BE2C (cell line): ENCODE data around the gene VAV3.
A peak's percentile ranks its signal among the peaks of the same experiment; 100 is the strongest.

Experiments used
- DNase-seq: peaks from one replicate; pipeline ENCODE4 v3.0.0-alpha.2; 2020
- H3K27me3 ChIP-seq: fragments of 250-450 bp; sonication (Bioruptor Pico); 2 replicates; pipeline ENCODE4 v1.5.1; 2020; ENCODE audit warnings: mild to moderate bottlenecking
- H3K36me3 ChIP-seq: fragments of 250-450 bp; sonication (Bioruptor Pico); 2 replicates; pipeline ENCODE4 v1.5.1; 2020; ENCODE audit warnings: mild to moderate bottlenecking
- H3K4me1 ChIP-seq: fragments of 250-450 bp; sonication (Bioruptor Pico); 2 replicates; pipeline ENCODE4 v1.5.1; 2020
- H3K4me3 ChIP-seq: 2 replicates; pipeline ENCODE4 v1.5.1; 2011; ENCODE audit warnings: low read depth, low read length
- H3K9me3 ChIP-seq: fragments of 250-450 bp; sonication (Bioruptor Pico); 2 replicates; pipeline ENCODE4 v1.5.1; 2020
- TF ChIP-seq, protein P1 (sequence below): IDR thresholded peaks from 2 replicates; pipeline ENCODE4 v1.5.1; 2012; ENCODE audit warnings: mild to moderate bottlenecking, low read depth, low read length

The VAV3 gene

DNA sequence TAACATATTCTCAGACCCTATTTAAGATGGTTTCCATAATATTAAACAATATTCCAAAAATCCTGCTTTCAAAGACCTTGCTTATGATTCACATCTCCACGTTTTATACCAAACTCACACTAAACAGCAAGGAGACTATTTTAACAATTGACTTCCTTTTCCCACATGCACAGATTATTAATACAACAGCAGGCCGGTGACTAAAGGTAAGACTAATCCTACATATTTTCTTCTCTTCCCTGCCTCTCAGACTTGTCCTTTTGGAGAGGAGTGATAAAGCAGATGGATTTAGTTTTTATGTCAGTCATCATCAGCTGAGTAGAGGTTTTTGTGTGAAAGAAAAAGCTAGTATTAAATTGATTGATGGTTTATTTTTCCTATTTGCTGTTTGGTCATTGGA is 423.6 kb downstream of the VAV3 start:
- Histone ChIP-seq H3K36me3 (no peaks in the 10 kb centered on the region), H3K27me3 (no peaks in the 10 kb centered on the region), H3K4me3 (no peak overlapping the region), H3K4me1 (peaks cover 10% of the 10 kb centered on the region), H3K9me3 (no peaks in the 10 kb centered on the region)
- TF ChIP-seq, protein P1, sequence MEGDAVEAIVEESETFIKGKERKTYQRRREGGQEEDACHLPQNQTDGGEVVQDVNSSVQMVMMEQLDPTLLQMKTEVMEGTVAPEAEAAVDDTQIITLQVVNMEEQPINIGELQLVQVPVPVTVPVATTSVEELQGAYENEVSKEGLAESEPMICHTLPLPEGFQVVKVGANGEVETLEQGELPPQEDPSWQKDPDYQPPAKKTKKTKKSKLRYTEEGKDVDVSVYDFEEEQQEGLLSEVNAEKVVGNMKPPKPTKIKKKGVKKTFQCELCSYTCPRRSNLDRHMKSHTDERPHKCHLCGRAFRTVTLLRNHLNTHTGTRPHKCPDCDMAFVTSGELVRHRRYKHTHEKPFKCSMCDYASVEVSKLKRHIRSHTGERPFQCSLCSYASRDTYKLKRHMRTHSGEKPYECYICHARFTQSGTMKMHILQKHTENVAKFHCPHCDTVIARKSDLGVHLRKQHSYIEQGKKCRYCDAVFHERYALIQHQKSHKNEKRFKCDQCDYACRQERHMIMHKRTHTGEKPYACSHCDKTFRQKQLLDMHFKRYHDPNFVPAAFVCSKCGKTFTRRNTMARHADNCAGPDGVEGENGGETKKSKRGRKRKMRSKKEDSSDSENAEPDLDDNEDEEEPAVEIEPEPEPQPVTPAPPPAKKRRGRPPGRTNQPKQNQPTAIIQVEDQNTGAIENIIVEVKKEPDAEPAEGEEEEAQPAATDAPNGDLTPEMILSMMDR = no peak
- DNase-seq = no peak

DNA sequence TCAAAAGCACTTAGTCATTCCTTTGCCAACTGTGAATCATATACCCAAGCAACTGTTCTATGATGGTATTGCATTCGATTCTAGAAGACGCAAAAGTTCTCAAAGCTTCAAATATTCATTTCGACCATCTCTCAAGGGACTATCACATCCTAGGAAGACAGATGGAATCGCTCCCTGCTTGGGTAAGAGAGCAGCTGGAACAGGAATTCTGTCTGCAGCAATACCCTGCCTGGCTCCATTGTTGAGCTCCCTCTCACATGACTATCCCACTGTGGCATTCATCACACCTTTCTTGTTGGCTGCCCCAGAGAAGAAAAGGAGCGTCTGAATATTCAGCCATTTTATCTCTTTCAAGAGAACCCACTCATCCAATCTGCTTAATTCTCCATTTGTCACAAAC is 426.5 kb downstream of the VAV3 start:
- no peaks in the 10 kb centered on the region for H3K27me3 ChIP-seq
- H3K9me3 ChIP-seq = no peaks in the 10 kb centered on the region
- no peak for DNase-seq
- TF ChIP-seq, protein P1 = no peak
- H3K36me3 ChIP-seq = no peaks in the 10 kb centered on the region
- H3K4me1 ChIP-seq = peaks cover 10% of the 10 kb centered on the region
- no peak overlapping the region for H3K4me3 ChIP-seq

DNA sequence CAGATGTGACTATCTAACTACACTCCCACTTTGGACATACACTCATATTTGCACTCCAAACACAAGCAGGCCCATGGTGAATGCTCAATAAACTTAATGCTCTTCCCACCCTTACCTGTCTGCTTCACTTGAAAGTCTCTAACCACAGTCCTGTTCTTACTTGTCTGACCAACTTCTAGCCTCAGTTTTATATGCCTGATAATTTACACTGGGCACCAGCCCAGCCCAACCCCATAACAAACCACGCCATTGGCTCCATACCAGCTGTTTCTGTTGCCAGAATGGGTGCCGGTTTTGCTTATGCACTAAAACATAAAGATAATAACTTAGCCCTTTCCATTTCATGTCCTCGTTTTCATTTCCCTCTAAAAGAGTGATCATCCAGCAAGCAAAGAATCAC is 428.7 kb downstream of the VAV3 start:
- Histone ChIP-seq H3K36me3 (no peaks in the 10 kb centered on the region), H3K4me3 (no peak overlapping the region), H3K4me1 (peaks cover 10% of the 10 kb centered on the region), H3K9me3 (no peaks in the 10 kb centered on the region), H3K27me3 (no peaks in the 10 kb centered on the region)
- TF ChIP-seq, protein P1 = no peak
- DNase-seq = no peak

DNA sequence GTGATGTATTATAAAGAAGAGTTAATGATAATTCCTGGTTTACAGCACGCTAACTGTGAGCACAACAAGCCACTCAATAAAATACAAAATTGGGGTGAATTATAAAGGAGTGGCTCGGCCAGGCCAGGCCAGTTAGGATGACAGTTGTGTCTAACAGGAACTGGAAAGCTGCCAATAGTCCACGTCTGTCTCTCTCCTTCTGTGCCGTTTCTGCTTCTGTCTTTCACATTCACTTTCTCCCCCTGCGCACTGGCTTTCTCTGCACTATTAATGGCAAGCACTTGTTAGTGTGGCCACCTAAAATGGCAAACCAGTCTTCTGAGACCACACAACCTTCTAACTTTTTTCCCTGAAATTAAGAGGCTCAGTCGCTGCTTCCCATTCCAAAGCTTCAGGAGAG is 429.9 kb downstream of the VAV3 start:
- DNase-seq = peak; percentile 70
- Histone ChIP-seq H3K4me3 (no peak overlapping the region), H3K36me3 (no peaks in the 10 kb centered on the region), H3K9me3 (no peaks in the 10 kb centered on the region), H3K4me1 (peaks cover 10% of the 10 kb centered on the region), H3K27me3 (no peaks in the 10 kb centered on the region)
- TF ChIP-seq, protein P1 = no peak

- Histone ChIP-seq H3K4me1 (peaks cover 12% of the 10 kb centered on the region), H3K27me3 (no peaks in the 10 kb centered on the region), H3K9me3 (no peaks in the 10 kb centered on the region), H3K4me3 (no peak overlapping the region), H3K36me3 (no peaks in the 10 kb centered on the region)
- DNase-seq = no peak
- TF ChIP-seq, protein P1 = no peak
Observed at GRCh38 chr1:107534632-107535031, 430.3 kb downstream of the VAV3 start.

DNA sequence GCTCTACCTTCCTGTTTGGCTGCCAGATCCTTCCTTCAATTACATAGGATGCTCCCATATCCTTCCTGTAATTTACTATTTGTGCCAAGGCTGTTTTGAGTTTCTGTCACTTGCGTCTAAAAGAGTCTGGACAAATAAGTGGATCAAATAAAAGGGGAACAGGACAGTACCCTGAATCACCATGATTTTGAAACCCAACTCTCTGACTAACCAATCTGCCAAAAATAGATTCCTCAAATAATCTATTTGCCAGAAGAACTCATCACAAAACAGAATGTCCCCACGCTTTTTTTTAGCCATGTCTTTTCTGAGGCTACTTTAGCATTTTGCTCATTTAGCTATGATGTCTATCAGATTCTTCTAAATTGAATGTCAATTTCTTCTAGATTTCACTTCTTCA is 431.5 kb downstream of the VAV3 start:
- DNase-seq = no peak
- Histone ChIP-seq H3K36me3 (no peaks in the 10 kb centered on the region), H3K9me3 (no peaks in the 10 kb centered on the region), H3K4me1 (peaks cover 16% of the 10 kb centered on the region), H3K4me3 (no peak overlapping the region), H3K27me3 (no peaks in the 10 kb centered on the region)
- TF ChIP-seq, protein P1 = no peak
